Measurements from ENCODE around the gene SPATA6.
"Not testable (repeated sequence)": the region's sequence is repeated elsewhere in the genome, so short reads cannot be mapped to it uniquely, and the experiment has no call there.

Gene SPATA6

DNA sequence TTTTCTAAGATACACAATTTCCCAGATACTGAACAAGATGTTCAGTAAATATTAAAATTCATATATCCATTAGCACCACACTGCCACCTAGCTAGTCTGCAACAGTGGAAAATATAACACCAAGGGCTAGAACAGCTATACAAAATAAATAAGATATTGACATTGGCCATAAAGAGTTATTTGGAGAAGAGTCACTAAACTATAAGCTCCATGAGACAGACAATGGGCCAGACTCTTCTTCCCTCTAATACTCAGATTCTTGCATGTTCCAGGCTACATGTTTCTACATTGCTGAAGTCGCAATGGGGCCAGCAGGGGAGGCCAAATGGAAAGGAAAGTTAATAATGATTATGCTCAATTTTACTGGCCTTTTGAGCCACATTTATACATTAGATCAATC is 21.5 kb downstream of the SPATA6 start:
- no peak for DNase-seq

GRCh38 chr1:48448932-48449331 is 23.1 kb downstream of the SPATA6 start:
- no peak for DNase-seq

GRCh38 chr1:48444186-48444585 is 27.8 kb downstream of the SPATA6 start:
- not testable (repeated sequence) for DNase-seq

GRCh38 chr1:48442864-48443619 is 29.0 kb downstream of the SPATA6 start:
- DNase-seq: no peak

DNA sequence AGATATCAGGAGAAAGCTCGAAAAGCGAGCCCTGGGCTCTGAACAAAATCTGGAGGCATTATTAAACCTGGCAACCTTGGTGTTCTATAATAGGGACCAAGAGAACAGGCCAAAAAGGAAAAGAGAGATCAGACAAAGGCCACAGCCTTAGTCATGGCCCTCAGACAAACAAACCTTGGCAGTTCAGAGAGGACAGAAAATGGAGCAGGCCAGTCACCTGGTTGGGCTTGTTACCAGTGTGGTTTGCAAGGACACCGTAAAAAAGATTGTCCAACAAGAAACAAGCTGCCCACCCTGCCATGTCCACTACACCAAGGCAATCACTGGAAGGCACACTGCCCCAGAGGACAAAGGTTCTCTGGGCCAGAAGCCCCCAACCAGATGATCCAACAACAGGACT is 31.2 kb downstream of the SPATA6 start:
- DNase-seq: not testable (repeated sequence)

- DNase-seq: no peak
Measured at GRCh38 chr1:48439380-48439779, 32.6 kb downstream of the SPATA6 start.

DNA sequence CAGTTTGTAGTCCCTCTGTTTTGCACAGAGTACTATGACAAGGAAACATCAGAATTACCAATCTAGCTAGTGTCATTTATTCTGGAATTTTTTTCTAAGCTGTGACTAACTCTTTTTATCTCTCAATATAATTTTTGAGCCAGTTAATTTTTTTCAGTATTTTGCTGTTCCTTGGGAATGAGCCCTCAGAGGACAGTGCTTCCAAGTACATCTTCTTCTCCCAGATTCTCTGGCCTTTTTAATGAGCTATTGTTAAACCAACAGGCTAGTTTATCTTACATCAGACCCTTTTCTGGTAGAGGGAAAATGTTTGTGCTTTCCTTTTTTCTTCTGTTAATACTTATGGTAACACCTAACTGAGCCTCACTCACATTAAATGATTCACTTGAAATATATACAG is 34.6 kb downstream of the SPATA6 start:
- not testable (repeated sequence) for DNase-seq

- DNase-seq: not testable (repeated sequence)
Measured at GRCh38 chr1:48435312-48436002, 36.5 kb downstream of the SPATA6 start.

GRCh38 chr1:48430832-48431231 is 41.2 kb downstream of the SPATA6 start:
- DNase-seq: no peak

GRCh38 chr1:48422009-48422408 is 50.0 kb downstream of the SPATA6 start:
- no peak for DNase-seq

- DNase-seq: no peak
Measured at GRCh38 chr1:48418742-48419141, 53.3 kb downstream of the SPATA6 start.

DNA sequence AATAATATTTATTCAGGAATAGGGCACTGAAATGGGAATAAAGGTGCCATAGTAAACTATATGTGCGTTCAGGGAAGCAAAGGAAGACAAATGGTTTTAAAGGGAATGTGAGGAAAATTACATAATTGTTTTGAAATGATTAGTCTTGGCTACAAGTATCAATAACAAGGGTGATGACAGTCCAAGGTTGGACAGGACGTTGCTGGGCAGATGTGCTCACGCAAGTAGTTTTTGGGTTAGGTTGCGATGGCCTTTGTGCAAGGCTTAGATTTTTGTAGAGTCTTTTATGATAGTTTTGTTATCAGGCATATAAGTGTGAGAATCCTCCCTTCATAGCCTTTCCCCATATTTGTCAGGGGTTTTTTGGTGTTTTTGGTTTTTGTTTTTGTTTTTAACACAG is 57.0 kb downstream of the SPATA6 start:
- no peak for DNase-seq

- no peak for DNase-seq
Measured at GRCh38 chr1:48414264-48414663, 57.7 kb downstream of the SPATA6 start.

DNA sequence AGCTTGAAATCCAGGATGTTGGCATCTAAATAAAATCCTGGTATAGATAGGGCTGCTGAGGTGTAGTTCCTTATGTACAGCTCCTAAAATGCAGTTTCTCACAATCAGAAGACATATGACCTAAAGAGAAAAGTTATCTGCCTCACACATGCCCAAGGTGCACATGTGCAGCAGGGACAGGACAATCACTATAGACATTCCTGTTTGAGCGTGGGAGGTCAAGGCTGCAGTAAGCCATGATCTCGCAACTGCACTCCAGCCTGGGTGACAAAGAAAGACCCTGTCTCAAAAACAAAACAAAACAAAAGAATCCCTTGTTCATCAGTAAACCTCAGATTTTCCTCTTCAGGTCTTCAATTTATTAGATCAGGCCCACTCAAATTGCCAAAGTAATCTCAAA is 66.1 kb downstream of the SPATA6 start:
- no peak for DNase-seq

DNA sequence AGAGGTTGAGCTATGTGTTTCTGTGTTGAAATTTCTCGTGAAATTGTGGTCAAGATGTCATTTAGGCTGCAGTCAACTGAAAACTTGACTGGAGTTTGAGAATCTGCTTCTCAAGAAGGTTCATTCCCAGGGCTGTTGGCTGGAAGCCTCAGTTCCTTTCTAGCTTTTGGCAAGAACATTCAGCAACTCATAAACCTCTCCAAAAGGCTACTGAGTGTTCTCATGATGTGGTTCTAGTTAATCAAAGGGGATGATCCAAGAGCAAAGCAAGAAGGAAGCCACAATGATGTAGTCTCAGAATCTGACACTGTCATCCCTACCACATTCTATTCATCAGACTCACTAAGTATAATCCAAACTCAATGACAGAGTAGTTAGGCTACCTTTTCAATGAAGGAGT is 66.6 kb downstream of the SPATA6 start:
- no peak for DNase-seq

GRCh38 chr1:48402599-48402998 is 69.4 kb downstream of the SPATA6 start:
- DNase-seq: no peak

DNA sequence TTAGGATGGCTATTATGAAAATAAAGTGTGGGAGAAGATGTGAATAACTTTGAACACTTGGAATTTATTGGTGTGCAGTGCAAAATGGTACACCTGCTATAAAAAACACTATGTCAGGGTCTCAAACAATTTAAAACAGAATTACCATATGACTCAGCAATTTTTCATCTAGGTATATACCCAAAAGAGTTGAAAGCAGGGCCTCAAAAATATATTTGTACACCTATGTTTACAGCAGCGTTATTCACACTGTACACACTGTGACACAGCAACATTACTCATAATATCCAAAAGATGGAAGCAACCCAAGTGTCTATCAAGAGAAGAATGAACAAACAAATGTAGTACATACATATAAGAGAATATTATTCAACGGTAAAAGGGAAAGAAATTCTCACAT is 75.8 kb downstream of the SPATA6 start:
- DNase-seq: no peak

- DNase-seq: no peak
Measured at GRCh38 chr1:48391926-48392325, 80.1 kb downstream of the SPATA6 start.

GRCh38 chr1:48387409-48387808 is 84.6 kb downstream of the SPATA6 start:
- DNase-seq: no peak

DNA sequence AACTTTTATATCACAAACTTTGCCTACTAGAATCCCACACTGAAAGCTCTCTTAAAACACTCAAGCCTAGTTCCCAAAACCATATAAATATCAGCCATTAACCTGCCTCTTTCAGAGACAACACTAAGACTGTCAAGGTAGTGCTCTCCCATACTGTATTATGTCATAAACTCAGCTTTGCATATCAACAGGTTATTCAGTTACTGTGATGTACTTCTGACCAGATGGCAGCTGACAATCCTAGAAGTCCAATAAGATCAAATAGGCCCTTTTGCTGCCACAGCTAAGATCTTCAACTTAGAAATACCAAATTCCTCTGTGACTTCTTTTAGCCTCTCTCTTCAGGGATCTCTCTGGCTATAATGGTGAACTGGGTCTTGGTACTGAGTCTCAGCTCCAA is 97.2 kb downstream of the SPATA6 start:
- no peak for DNase-seq

- DNase-seq: no peak
Measured at GRCh38 chr1:48371598-48371997, 100.4 kb downstream of the SPATA6 start.

DNA sequence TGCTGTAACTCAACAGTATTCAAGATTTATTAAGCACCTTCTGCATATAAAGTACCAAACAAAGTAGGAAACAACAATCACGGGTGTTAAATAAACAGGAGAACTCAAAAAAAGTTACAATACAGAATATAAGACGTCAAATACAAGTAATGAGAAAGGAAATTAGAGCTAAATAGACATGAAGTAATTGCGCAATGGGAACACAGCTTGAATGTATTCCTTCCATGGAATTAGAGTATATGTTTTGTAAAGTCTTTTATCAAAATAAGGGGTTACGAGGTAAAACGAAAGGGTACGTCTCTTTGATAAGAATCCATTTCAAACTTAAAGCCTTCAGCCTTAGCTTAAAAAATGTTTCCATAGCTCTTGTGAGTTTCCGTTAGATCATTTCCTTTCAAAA is 109.1 kb downstream of the SPATA6 start:
- DNase-seq: no peak

DNA sequence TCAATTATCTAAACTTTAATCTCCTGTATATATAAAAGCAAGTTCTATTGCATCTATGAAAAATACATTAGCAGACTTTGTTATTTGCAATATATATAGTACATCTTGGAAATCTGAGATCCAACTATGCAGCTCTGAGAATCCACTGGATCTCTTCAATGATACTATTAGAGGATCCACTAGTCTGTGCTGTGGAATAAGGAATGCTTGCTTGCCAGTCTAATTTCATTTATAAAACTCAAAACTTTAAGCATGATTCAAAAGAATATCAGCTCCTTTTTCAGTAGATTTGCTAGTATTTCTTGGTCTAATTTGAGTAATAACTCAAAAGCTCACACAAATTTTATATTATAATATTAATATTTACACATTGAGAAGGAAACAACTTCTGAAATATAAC is 115.1 kb downstream of the SPATA6 start:
- DNase-seq: no peak

- no peak for DNase-seq
Measured at GRCh38 chr1:48344373-48344772, 127.6 kb downstream of the SPATA6 start.

- DNase-seq: no peak
Measured at GRCh38 chr1:48341221-48341620, 130.8 kb downstream of the SPATA6 start.

All from activated naive CD4-positive, alpha-beta T cell treated with Interleukin-2 at 50 U/mL for 16 hours (primary cell).